GM18867 (cell line): Measurements from ENCODE around the gene FOXD2.

Experiments
- ATAC-seq: cut with Tn5 transposase; IDR thresholded peaks from one replicate; pipeline ENCODE4 v1.9.1; 2021; ENCODE audit warnings: mild to moderate bottlenecking, moderate library complexity; ENCODE audit not compliant: unreplicated experiment

FOXD2 gene

GRCh38 chr1:47459253-47459788 lies 21.5 kb downstream of the FOXD2 start:
- no peak for ATAC-seq

DNA sequence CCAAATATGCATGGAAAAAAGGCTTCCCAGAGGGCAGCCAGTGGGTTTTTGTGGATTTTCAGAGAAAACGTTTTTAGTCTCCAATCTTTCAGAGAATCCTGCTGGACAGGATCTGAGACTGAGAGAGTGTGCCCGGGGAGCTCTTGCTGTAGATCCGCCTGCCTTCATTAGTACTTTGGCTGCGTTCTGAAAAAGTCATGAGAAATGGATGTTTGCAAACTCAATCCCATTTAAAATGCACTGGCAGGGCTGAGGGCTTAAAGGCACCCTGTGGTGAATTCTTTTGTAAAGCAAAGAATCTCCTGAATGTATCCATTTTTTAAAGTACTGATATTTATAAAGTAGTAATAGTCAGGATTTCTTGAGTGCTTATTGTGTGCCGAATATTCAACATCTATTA lies 22.2 kb downstream of the FOXD2 start:
- no peak for ATAC-seq

GRCh38 chr1:47460456-47460855 lies 22.6 kb downstream of the FOXD2 start:
- ATAC-seq: peak; percentile 79

- ATAC-seq: no peak
Measured at GRCh38 chr1:47465605-47466004, 27.8 kb downstream of the FOXD2 start.

DNA sequence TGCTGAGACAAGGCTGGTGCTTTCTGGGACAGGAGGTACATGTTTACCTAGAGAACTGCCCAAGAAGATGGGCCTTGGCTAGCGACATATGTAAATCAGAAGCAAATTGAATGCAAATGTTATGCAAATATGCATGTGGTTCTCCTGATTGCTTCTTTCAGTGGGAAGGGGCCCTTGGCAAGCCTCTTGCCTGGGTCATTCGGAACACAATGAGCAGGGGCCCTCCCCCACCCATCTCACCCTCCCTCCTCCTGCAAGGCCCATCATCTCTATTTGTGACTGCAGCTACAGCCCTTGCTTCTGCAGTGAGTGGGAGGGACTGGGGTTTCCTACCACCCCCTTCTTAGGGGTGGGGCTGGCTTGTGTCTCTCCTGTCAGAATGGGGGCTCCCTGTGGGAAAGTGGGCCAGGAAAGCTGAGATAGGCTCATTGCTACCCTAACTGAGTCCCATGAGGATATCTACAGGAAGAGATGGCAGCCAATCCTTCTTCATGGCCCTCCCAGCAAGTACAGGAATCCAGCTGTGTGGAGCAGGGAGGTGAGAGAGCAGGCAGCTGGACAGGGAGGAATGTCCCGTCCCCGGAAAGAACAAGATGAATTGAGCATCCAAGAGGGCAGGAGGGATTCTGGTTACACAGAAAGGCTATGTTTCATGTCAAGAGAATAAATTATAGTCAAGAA lies 31.0 kb downstream of the FOXD2 start:
- no peak for ATAC-seq

DNA sequence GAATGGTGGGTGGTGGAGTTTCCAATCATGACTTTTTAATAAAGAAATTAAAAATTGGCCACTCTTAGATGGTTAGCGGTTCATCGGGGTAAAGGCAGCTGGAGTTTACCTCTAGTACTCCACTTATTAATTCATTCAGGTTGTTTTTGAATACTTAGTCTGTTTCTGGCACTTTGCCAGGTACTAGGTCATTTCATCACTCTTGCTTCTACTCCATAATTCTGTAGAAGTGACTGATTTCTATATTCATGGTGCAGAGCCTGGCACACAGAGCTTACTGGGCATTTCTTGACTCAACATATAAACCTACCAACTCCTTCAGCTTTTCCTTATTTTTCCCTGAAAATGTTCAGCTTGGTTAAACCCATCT lies 31.5 kb downstream of the FOXD2 start:
- ATAC-seq: no peak

DNA sequence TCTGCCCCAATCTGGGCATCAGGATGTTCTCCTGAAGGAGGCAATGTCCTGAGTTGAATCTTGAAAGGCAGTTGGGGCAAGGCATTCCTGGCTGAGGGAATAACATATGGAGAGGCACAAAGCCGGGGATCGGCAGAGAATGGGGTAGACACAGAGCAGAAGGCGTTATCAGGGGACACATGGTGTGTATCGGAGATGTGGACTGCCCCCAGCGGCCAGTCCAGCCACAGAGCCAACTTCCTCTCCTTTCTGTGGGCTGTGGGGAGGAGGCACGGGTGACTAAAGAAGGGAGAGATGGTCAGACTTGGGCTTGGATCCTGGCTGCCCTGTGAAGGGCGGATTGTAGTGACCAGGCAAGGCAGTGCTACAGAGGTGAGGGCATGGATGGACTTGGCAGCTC lies 32.1 kb downstream of the FOXD2 start:
- ATAC-seq: no peak

DNA sequence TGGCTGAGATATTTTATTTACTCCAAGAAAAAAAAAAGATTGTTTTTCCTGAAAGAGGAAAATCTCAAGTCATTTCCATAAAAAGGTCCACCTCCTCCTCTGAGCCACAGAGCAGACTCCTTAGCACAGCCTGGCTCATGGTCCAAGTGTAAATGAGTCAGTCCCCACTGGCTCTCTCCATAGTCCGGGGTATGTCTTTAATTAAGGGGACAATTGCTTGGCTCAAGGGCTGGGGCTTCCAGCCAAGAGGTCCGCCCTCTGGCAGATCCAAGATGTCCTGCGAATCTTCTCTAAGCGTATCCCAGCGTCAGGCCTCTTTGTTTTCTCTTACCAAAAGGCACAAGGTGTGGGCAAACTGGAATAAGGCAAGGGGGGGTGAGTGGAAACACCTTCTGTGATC lies 33.3 kb downstream of the FOXD2 start:
- ATAC-seq: no peak

- no peak for ATAC-seq
Measured at GRCh38 chr1:47474278-47475193, 36.7 kb downstream of the FOXD2 start.

DNA sequence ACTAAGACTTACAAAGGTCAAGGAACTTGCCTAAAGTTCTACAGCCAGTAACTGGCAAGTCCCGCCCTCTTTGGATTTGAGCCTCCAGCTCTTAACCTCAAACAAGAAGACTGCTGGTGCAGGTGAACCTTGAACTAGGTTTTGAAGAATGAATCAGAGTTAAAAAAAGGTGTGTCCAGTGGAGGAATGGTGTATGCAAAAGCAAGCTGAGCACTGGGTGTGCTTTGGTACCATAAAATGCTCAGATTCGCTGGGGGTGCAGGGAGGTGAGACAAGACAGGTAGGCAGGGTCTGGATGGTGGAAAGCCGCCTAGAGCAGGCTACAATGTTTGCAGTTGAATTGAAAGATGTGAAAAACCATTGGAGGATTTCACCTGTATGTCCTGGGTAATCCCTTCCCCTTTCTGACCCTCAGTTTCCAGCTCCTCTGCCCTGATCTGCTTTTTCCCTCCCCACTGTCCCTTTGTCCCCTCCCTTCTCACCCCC lies 39.8 kb downstream of the FOXD2 start:
- ATAC-seq: no peak

- ATAC-seq: no peak
Measured at GRCh38 chr1:47478090-47478489, 40.2 kb downstream of the FOXD2 start.

GRCh38 chr1:47479664-47480063 lies 41.8 kb downstream of the FOXD2 start:
- no peak for ATAC-seq

- ATAC-seq: no peak
Measured at GRCh38 chr1:47481936-47482335, 44.1 kb downstream of the FOXD2 start.

DNA sequence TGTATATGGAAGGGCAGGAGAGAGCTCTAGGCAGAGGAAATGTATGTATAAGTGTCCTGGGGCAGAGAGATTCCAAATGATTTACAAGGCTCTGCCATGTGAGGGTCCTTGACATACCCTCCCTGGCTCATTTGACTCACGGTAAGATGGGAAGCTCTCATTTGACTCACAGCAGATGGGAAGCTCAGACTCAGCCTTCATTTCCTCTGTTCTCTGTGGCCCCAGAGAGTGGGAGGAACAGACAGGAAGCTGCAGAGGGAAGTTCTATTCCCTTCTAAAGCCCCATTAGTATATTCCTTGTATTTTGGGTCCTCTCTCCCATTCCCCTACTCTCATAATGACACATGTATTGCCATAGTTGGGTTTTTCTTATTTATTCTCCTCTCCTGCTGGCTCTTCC lies 44.9 kb downstream of the FOXD2 start:
- no peak for ATAC-seq

DNA sequence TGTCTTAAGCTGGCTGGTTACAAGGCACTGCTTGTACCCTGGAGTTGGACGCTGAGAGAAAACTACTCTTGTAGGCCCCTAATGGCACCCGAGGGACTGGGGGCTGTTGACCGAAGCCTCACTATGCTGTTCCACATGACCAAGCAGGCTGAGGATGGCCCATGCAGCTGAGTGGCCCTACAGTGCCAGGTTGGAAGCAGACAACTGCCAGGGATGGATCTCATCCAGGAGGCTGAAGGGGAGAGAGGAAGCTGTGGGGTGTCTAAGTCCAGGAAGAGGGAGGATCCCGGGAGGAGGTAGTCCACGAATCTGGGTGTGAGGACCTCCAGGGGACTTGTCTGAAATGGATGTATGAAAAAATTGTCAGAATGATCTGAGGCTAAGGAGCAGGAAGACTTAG lies 45.8 kb downstream of the FOXD2 start:
- no peak for ATAC-seq

- ATAC-seq: no peak
Measured at GRCh38 chr1:47485817-47486216, 48.0 kb downstream of the FOXD2 start.

- ATAC-seq: no peak
Measured at GRCh38 chr1:47487332-47487731, 49.5 kb downstream of the FOXD2 start.

DNA sequence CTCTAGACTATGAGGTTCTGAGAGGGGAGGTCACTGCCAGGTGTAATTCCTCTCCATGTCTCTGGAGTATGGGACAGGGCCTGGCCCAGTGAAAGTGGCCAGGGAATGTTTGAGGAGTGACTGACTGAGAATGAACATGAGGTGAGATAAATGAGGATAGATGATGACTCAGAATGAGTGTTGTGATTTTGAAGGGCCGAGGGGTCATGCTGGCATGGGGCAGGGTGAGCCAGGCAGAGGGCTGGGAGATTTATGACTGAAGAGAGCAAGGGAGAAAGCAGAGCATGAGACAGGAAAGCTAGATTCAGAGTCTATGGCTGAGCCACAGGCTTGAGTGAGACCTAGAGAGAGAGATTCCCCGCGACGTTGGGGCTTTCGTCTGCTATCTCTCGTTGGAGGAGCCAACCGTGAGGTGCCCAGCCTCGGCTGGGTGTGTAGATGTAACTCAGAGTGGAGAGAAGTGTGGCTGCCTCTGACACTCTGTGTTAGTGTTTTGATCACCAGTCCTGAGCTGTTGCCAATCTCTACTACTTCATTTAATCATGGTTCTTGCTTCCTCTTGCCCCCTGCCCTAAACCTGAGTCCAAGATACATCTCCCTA lies 50.1 kb downstream of the FOXD2 start:
- no peak for ATAC-seq
